T-helper 1 cell treated with Interleukin-12 subunit alpha and Interleukin-12 subunit beta and Interleukin-4 antibody, amounts not matched to agents 30 ng/mL and 1 ng/mL, for 36 hours (primary cell): ENCODE results near the gene GPR17. TPM values are rescaled to one million over a fixed set of nuclear protein-coding genes. Genes with fewer than 3 reads are reported as not detected.

Experiments
- intact Hi-C: fragments of 100-400 bp; cut with micrococcal nuclease; formaldehyde crosslinking; loops from one replicate; pipeline ENCODE4 v1.15.1; 2024
- total RNA-seq: library from RNA; stranded (reverse); gene quantifications from 2 replicates; pipeline ENCODE4 v1.2.3, GENCODE V29; 2022

Gene GPR17
- total RNA-seq, 1 donor from 2014 or later = not detected

GRCh38 chr2:127683056-127683455 is 37.1 kb downstream of the GPR17 start:
- intact Hi-C loops = no loop called here

DNA sequence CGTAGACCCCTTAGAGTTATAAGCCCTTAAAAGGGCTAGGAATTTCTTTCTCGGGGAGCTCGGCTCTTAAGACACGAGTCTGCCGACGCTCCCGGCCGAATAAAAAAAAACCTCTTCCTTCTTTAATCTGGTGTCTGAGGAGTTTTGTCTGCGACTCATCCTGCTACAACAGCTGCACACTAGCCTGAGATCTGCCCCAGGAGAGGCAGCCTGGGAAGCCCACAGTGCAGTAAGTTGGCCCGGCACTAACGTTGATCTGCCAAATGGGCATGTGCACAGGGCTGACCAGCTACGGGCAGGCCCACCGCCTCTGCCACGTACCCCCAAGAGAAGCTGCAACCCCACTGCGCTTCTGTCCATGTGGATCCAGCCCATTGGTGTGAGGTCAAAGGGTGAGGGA is 37.8 kb downstream of the GPR17 start:
- intact Hi-C loops = no loop called here

DNA sequence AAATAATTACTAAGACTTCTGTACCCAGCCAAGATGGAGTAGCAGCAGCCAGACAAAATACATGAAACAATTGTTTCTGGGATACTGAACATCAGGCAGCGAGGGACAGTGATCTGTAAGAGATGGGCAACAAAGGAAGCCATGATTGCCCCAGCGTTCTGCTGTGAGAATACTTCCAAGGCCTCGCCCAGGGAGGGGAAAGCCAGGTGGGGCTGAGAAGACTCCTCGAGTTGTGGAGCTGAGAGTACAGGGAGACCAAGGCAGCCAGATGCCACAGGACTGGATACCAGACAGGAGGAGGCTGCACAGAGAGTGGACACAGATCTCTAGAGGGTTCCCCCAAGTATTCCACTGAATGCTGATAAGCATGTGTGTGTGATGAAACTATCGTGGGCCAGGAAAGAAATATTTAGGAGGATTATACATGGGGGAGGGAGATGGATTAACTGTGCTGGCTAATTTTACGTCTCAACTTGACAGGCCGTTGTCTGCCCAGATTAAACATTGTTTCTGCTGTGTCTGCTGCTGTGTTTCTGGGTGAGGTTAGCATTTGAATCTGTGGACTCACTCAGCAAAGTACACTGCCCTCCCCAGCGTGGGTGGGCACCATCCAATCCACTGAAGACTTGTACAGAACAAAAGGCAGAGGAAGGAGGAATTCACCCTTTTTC is 39.6 kb downstream of the GPR17 start:
- intact Hi-C loops = no loop called here

DNA sequence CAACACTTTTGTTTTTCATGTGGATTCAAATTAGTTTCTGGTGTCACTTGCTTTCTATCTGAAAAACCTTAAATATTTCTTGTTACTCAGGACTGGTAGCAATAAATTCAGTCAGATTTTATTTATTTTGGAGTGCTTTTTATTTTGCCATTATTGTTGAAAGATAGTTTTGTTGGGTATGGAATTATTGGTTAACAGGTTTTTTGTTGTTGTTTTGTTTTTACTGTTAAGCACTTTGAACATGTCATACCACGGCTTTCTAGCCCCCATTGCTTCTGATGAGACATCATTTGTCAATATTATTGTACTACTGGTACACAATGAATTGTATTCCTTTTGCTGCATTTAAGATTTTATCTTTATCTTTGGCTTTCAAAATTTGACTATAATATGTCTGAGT is 42.5 kb downstream of the GPR17 start:
- intact Hi-C loops = no loop called here

DNA sequence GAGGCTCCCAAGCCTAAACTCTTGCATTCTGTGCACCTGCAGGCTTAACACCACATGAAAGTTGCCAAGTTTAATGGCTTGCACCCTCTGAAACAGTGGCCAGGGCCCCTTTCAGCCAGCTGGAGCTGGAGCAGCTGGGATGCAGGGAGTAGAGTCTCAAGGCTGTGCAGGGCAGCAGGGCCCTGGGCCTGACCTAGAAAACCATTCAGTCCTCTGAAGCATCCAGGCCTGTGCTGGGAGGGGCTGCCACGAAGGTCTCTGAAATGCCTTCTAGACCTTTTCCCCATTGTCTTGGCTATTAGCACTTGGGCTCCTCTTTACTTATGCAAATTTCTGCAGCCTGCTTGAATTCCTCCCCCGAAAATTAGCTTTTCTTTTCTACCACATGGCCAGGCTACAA is 44.7 kb downstream of the GPR17 start:
- intact Hi-C loops = no loop called here

- intact Hi-C loops = no loop called here
Observed at GRCh38 chr2:127694986-127695385, 49.0 kb downstream of the GPR17 start.

DNA sequence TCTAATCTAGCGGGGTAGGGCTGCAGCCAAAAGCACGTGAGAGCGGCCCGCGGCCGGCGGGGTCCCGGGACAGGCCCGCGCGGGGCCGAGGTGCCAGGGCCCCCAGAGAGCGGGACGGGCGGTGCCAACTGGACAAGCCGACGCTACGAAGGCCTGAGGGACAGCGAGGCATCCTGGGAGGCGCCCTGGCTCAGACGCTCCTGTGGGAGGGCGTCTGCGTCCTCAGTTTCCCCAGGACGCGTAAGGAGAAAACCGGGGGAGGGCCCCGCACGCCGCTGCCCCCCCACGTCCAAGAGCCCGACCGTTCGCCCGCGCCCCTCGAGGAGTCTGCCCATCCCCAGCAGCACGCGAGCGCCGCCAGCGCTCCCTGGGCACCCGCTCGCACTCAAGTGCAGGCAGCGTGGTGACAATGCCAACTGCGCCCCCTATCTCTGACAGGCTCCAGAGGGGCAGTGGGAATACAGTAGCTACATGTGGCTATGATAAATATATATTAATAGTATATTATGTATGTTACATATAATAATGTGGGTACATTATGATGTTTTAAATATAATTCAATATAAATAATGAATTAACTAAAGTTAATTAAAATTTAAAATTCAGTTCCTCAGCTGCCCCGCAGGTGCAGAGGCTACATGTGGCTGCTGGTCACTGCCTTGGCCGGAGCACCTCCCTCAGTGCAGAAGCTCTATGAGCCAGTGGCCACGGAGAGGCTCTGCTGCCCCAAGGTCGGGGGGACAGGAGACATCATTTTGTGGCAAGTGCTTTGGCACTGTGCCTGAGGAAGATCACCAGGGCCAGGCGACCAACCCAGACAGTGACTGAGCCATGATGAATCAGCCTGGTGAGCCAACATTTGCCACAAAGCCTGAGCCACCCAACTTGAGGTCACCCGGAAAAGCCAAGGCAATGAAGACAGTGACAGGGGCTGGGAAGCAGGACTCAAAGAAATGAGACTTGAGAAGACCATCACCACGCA is 49.8 kb downstream of the GPR17 start:
- intact Hi-C loops = no loop called here

DNA sequence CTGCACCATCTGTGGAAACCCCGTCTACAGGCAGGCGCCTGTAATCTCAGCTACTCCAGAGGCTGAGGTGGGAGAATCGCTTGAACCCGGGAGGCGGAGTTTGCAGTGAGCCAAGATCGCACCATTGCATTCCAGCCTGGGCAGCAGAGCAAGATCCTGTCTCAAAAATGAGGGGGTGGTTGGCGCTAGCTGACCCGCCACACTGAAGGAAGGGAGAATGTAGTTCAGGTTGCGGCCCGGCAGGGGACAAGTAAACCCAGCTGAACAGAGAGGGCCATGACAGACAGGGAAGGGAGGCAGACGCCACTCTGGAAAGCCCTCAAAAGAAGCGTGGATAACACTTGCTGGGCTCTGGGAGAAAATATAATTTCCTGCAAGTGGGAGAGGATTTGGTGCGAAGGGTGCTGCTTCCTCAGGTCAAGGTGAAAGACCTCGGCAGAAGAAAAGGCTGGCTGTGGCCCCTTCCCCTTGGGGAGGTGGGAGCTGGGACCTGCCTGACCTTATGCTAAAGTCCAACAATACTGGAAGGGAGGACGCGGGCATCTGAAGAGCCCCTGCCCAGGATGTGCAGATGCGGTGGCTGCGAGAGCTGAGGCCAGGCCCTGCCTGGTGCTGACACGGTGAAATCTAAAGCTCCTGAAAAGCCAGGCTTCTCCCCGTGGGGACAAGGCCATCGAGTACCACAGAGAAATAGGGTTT is 51.7 kb downstream of the GPR17 start:
- intact Hi-C loops = no loop called here

- intact Hi-C loops = no loop called here
Observed at GRCh38 chr2:127698553-127699355, 52.8 kb downstream of the GPR17 start.

- intact Hi-C loops = loop anchor here (1.0 to 10.0 kb wide), 10 partner anchors 53 to 1043 kb away; partner anchors contain the start of genes ERCC3, GPR17, GYPC and IWS1
Observed at GRCh38 chr2:127700527-127701192, 54.7 kb downstream of the GPR17 start.

DNA sequence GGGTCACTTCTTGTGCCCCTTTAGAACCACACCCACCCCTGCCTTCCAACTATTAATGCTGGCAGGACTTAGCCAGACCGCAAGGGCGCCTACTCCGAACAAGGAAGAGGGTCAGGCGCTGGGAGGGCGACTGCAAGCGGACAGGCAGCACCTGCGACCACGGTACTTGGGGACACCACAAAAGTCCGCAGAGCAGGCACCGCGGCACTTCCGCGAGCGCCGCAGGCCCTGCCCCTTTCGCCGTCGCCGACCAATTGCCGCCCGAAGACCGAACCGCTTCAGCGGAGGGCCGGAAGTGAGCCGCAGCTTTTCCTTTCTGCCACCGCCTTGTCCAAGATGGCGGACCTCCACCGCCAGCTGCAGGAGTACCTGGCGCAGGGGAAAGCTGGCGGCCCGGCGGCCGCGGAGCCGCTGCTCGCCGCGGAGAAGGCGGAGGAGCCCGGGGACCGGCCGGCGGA is 55.3 kb downstream of the GPR17 start, which contains the start of gene SFT2D3:
SFT2D3 (plus strand) TSS at position 305 of the 458 bp plus-strand sequence; CDS start at position 337, 32 bp downstream.
- intact Hi-C loops = loop anchor here (1.0 to 10.0 kb wide), 10 partner anchors 54 to 1044 kb away; partner anchors contain the start of genes ERCC3, GPR17, GYPC and IWS1

GRCh38 chr2:127701651-127702394 is 55.9 kb downstream of the GPR17 start:
- intact Hi-C loops = loop anchor here (1.0 to 10.0 kb wide), 14 partner anchors 55 to 1045 kb away; partner anchors contain the start of genes ERCC3, GPR17, GYPC and IWS1

Other genes starting within 250 kb of the GPR17 start
- not detected in 2 replicates for gene PROC, start 227.7 kb upstream of the GPR17 start, total RNA-seq
- 42.9 and 47.6 TPM in 2 replicates for gene IWS1, start 119.7 kb upstream of the GPR17 start, total RNA-seq
- 0.46 and 0.54 TPM in 2 replicates for gene MYO7B, start 110.5 kb upstream of the GPR17 start, total RNA-seq
- gene LIMS2, start 29.4 kb downstream of the GPR17 start, total RNA-seq = 12.4 and 13.9 TPM in 2 replicates
- gene SFT2D3, start 55.3 kb downstream of the GPR17 start, total RNA-seq = 5.7 and 5.8 TPM in 2 replicates
- 75.7 and 79.3 TPM in 2 replicates for gene WDR33, start 165.0 kb downstream of the GPR17 start, total RNA-seq
- 47.5 and 51.9 TPM in 2 replicates for gene POLR2D, start 212.0 kb downstream of the GPR17 start, total RNA-seq
- gene AMMECR1L, start 239.8 kb downstream of the GPR17 start, total RNA-seq = 19.0 and 20.7 TPM in 2 replicates